Stomach (tissue), 4 donors: ENCODE measurements around the gene CBLN1.
"Not testable (repeated sequence)": the region's sequence is repeated elsewhere in the genome, so short reads cannot be mapped to it uniquely, and the experiment has no call there.

Experiments used
- POLR2A ChIP-seq, 4 donors: fragments of 450-650 bp; IDR thresholded peaks; one replicate each; pipeline ENCODE4 v1.6.1; 2016; ENCODE audit warnings: antibody characterized with exemption in 4 of 4, control low read depth in 2 of 4, mild to moderate bottlenecking in 1 of 4, moderate library complexity in 1 of 4
- POLR2AphosphoS5 ChIP-seq, 3 donors: sonication (generic); formaldehyde crosslinking; IDR thresholded peaks; one replicate each; pipeline ENCODE4 v1.6.1; 2016; ENCODE audit warnings: antibody characterized with exemption in 3 of 3
- TF ChIP-seq, protein P1 (sequence below), 7 experiments: fragments of 450-650 bp in 4 of 7; fragments of 200-600 bp in 3 of 7; sonication (generic) in 3 of 7; IDR thresholded peaks; one replicate each; pipeline ENCODE4 v1.5.1; 2016 to 2019; ENCODE audit warnings: antibody characterized with exemption in 7 of 7, control low read depth in 2 of 7, mild to moderate bottlenecking in 1 of 7

DNA sequence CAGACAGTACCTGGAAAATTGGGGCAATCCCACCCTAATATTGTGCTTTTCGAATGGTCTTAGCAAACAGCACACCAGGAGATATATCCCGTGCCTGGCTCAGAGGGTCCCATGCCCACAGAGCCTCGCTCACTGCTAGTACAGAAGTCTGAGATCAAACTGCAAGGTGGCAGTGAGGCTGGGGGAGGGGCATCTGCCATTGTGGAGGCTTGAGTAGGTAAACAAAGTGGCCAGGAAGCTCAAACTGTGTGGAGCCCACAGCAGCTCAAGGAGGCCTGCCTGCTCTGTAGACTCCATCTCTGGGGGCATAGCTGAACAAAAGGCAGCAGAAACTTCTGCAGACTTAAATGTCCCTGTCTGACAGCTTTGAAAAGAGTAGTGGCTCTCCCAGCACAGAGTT, 53.3 kb downstream of the CBLN1 start:
- TF ChIP-seq, protein P1, sequence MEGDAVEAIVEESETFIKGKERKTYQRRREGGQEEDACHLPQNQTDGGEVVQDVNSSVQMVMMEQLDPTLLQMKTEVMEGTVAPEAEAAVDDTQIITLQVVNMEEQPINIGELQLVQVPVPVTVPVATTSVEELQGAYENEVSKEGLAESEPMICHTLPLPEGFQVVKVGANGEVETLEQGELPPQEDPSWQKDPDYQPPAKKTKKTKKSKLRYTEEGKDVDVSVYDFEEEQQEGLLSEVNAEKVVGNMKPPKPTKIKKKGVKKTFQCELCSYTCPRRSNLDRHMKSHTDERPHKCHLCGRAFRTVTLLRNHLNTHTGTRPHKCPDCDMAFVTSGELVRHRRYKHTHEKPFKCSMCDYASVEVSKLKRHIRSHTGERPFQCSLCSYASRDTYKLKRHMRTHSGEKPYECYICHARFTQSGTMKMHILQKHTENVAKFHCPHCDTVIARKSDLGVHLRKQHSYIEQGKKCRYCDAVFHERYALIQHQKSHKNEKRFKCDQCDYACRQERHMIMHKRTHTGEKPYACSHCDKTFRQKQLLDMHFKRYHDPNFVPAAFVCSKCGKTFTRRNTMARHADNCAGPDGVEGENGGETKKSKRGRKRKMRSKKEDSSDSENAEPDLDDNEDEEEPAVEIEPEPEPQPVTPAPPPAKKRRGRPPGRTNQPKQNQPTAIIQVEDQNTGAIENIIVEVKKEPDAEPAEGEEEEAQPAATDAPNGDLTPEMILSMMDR (IDR thresholded peaks at IDR 0.05): not testable (repeated sequence)
- not testable (repeated sequence) for TF ChIP-seq POLR2A, POLR2AphosphoS5 (IDR thresholded peaks at IDR 0.05)
